Stimulated activated CD8-positive, alpha-beta memory T cell treated with anti-CD3 and anti-CD28 coated beads, Interleukin-7, amount 100 ng/mL, for 4 hours (primary cell): ENCODE data around the gene MS4A10.

Experiments
- DNase-seq, 2 donors: peaks; one replicate each; pipeline ENCODE4 v3.0.0-alpha.2; 2020; ENCODE audit warnings: low read depth in 2 of 2

The MS4A10 gene

DNA sequence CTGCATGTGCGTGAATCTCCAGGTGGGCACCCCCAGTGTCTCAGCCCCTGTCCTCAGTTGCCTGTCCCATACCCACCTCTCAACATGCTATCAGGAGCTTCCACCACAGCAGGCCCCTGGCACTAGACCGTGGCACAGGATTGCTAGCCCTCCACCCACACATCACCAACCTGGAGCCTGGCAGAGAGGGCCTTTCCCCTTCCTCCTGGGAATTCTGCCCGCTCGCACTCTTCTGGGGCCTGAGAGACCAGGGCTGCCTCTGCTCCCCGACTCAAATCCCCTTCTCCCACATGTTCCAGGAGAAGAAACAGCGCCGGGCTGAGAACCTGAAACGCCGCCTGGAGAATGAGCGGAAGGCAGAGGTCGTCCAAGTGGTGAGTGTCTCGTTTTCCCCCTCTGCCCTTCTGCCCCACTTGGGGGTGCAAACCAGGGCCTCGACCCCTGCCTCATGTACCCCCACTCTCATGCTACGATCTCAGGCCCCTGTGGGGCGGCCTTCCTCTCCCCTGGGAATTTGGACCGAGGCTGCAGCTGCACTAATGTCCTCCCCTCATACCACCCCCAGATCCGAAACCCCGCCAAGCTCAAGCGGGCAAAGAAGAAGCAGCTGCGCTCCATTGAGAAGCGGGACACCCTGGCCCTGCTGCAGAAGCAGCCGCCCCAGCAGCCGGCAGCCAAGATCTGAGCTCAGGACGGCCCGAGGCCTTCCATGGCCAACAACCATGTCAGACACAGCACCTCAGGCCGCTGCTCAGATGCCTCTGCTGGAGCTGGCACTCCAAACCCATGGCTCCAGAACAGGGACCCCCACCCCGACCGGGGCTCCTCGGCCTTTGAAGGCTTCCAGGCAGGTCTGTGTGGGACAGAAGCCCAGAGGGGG lies 64.7 kb downstream of the MS4A10 start:
- DNase-seq: no peak
